Keratinocyte (primary cell): ENCODE results near the gene CNP. TPM values are rescaled to one million over a fixed set of nuclear protein-coding genes. Genes with fewer than 3 reads are reported as not detected.

Source experiments
- DNase-seq: peaks from one replicate; pipeline ENCODE4 v3.0.0-alpha.2; 2011; ENCODE audit warnings: low read depth, missing footprints, low spot score
- FAIRE-seq: peaks from 2 replicates; lab custom pipeline; 2011; peaks lifted over from hg19 to GRCh38; lab: Jason Lieb, UNC
- H2AFZ ChIP-seq: 2 replicates; pipeline ENCODE4 v1.6.0; 2012; ENCODE audit warnings: low read length, control low read depth, inconsistent platforms; ENCODE audit not compliant: control insufficient read depth
- H3K27ac ChIP-seq: 2 replicates; pipeline ENCODE4 v1.5.1; 2011; ENCODE audit warnings: low read length; ENCODE audit not compliant: control insufficient read depth, insufficient read depth
- H3K27me3 ChIP-seq: 3 replicates; pipeline ENCODE4 v1.6.0; 2011; ENCODE audit warnings: low read length; ENCODE audit not compliant: control insufficient read depth, insufficient read depth; ENCODE audit errors: extremely low read depth
- H3K36me3 ChIP-seq, 2 experiments: 2 replicates in 1 of 2; 3 replicates in 1 of 2; pipeline ENCODE4 v1.5.1; 2011; ENCODE audit warnings: low read length in 2 of 2, mild to moderate bottlenecking in 1 of 2; ENCODE audit not compliant: control insufficient read depth in 2 of 2, insufficient read depth in 2 of 2; ENCODE audit errors: extremely low read depth in 1 of 2
- H3K4me1 ChIP-seq: 3 replicates; pipeline ENCODE4 v1.5.1; 2011; ENCODE audit warnings: low read length; ENCODE audit not compliant: control insufficient read depth, insufficient read depth; ENCODE audit errors: extremely low read depth
- H3K4me2 ChIP-seq: 3 replicates; pipeline ENCODE4 v1.6.0; 2011; ENCODE audit warnings: low read depth, low read length; ENCODE audit not compliant: control insufficient read depth, insufficient read depth; ENCODE audit errors: extremely low read depth
- H3K4me3 ChIP-seq, 3 experiments: fragments of 200-600 bp in 1 of 3; sonication (generic) in 1 of 3; 2 replicates in 2 of 3; 3 replicates in 1 of 3; pipeline ENCODE4 v1.5.1; 2011 to 2016; ENCODE audit warnings: low read length in 3 of 3, mild to moderate bottlenecking in 3 of 3, control low read depth in 2 of 3, inconsistent platforms in 1 of 3, low read depth in 1 of 3, mixed read lengths in 1 of 3, mixed run types in 1 of 3, moderate library complexity in 1 of 3; ENCODE audit not compliant: control insufficient read depth in 2 of 3, insufficient read depth in 2 of 3; ENCODE audit errors: extremely low read depth in 1 of 3
- H3K79me2 ChIP-seq: 2 replicates; pipeline ENCODE4 v1.6.0; 2012; ENCODE audit warnings: low read length; ENCODE audit not compliant: control insufficient read depth, insufficient read depth
- H3K9ac ChIP-seq: 3 replicates; pipeline ENCODE4 v1.6.0; 2011; ENCODE audit warnings: low read length; ENCODE audit not compliant: control insufficient read depth, insufficient read depth; ENCODE audit errors: extremely low read depth
- H3K9me1 ChIP-seq: 3 replicates; pipeline ENCODE4 v1.6.0; 2011; ENCODE audit warnings: low read length; ENCODE audit not compliant: control insufficient read depth, insufficient read depth; ENCODE audit errors: extremely low read depth
- H3K9me3 ChIP-seq: 2 replicates; pipeline ENCODE4 v1.5.1; 2012; ENCODE audit warnings: low read depth, low read length; ENCODE audit not compliant: control insufficient read depth
- H4K20me1 ChIP-seq: 3 replicates; pipeline ENCODE4 v1.6.0; 2011; ENCODE audit warnings: low read length; ENCODE audit not compliant: control insufficient read depth, insufficient read depth; ENCODE audit errors: extremely low read depth
- CTCF ChIP-seq, 3 experiments: IDR thresholded peaks in 1 of 3; conservative IDR thresholded peaks in 1 of 3; optimal IDR thresholded peaks in 1 of 3; 2 replicates in 2 of 3; 3 replicates in 1 of 3; pipeline versions ENCODE3 to v1.5.1; 2011; ENCODE audit warnings: low read length in 3 of 3, mild to moderate bottlenecking in 3 of 3, moderate library complexity in 2 of 3, control low read depth in 1 of 3, inconsistent platforms in 1 of 3; ENCODE audit not compliant: insufficient read depth in 2 of 3; ENCODE audit errors: extremely low read depth in 1 of 3
- EZH2 ChIP-seq: IDR thresholded peaks from one replicate; pipeline ENCODE4 v1.6.1; 2012; ENCODE audit warnings: inconsistent platforms, mild to moderate bottlenecking, low read length, moderate library complexity
- dilution Hi-C: fragments of 300-500 bp; cut with MboI; formaldehyde crosslinking; loops from one replicate; pipeline ENCODE4 v1.7.0; 2020; ENCODE audit warnings: low sequenced_read_pairs; ENCODE audit not compliant: extremely low pct_ligation_motif_present
- polyA plus RNA-seq, 5 experiments: library from polyadenylated mRNA; depleted of rRNA in 3 of 5; stranded (reverse) in 3 of 5; stranded (forward) in 1 of 5; unstranded in 1 of 5; fragments of >200 nt; gene quantifications; 1 replicate in 1 of 5; 2 replicates in 3 of 5; 3 replicates in 1 of 5; pipeline versions ENCODE4 v1.2.1 to v1.2.3, GENCODE V29; 2011 to 2012; ENCODE audit warnings: missing spikeins in 2 of 5, low read depth in 1 of 5, low replicate concordance in 1 of 5

CNP gene
- polyA plus RNA-seq, 1 donor (not counting 4 experiments of a cell fraction or from before 2014, with no cell fraction given), result 32.4 TPM

GRCh38 chr17:41956522-41956921 lies 10.1 kb upstream of the CNP start:
- Histone ChIP-seq H3K27ac (no peak overlapping the region), H3K36me3 (no peaks in the 10 kb centered on the region), H3K4me1 (no peaks in the 10 kb centered on the region), H3K9ac (no peak overlapping the region), H3K4me3 (no peak overlapping the region), H2AFZ (no peak overlapping the region), H4K20me1 (no peaks in the 10 kb centered on the region), H3K9me3 (no peaks in the 10 kb centered on the region), H3K79me2 (no peaks in the 10 kb centered on the region), H3K9me1 (no peaks in the 10 kb centered on the region), H3K27me3 (no peaks in the 10 kb centered on the region), H3K4me2 (no peak overlapping the region)
- no peak for DNase-seq
- dilution Hi-C loops, result no loop called here
- no peak for FAIRE-seq
- TF ChIP-seq EZH2 (no peak), CTCF (optimal IDR thresholded peaks at IDR 0.05 in 1 of 3, IDR thresholded peaks at IDR 0.05 in 1 of 3, conservative IDR thresholded peaks at IDR 0.05 in 1 of 3; ENCODE audit: extremely low read depth in 1 of 3, insufficient read depth in 2 of 3, low read length in 3 of 3) (no peak)

GRCh38 chr17:41957031-41957868 lies 9.3 kb upstream of the CNP start:
- dilution Hi-C loops, result no loop called here
- FAIRE-seq, result no peak
- TF ChIP-seq EZH2, result no peak
- Histone ChIP-seq H3K36me3 (no peaks in the 10 kb centered on the region), H3K27me3 (peaks cover 5% of the 10 kb centered on the region), H3K9ac (no peak overlapping the region), H3K79me2 (no peaks in the 10 kb centered on the region), H3K9me1 (no peaks in the 10 kb centered on the region), H2AFZ (no peak overlapping the region), H3K4me1 (no peaks in the 10 kb centered on the region), H3K27ac (no peak overlapping the region), H4K20me1 (no peaks in the 10 kb centered on the region), H3K9me3 (no peaks in the 10 kb centered on the region), H3K4me3 (no peak overlapping the region), H3K4me2 (no peak overlapping the region)
- DNase-seq, result no peak
